RWPE2 (cell line): ENCODE measurements around the gene LAMA5.

Source experiments
- ATAC-seq: fragments of 200-7000 bp; cut with Tn5 transposase; 3 replicates; pipeline ENCODE4 v1.9.1; 2021; ENCODE audit warnings: low read depth
- DNase-seq: peaks from one replicate; pipeline ENCODE4 v3.0.0-alpha.2; 2020; ENCODE audit warnings: low spot score
- H3K27ac ChIP-seq: fragments of 450-650 bp; 2 replicates; pipeline ENCODE4 v1.5.1; 2017; ENCODE audit warnings: mild to moderate bottlenecking; ENCODE audit not compliant: poor library complexity, severe bottlenecking
- H3K27me3 ChIP-seq: fragments of 250-450 bp; sonication (Bioruptor Pico); 2 replicates; pipeline ENCODE4 v1.5.1; 2021; ENCODE audit warnings: mild to moderate bottlenecking, moderate library complexity; ENCODE audit not compliant: insufficient read depth, poor library complexity, severe bottlenecking
- H3K36me3 ChIP-seq: fragments of 250-450 bp; sonication (Bioruptor Pico); 2 replicates; pipeline ENCODE4 v1.5.1; 2020; ENCODE audit warnings: low read depth, mild to moderate bottlenecking, moderate library complexity
- H3K4me1 ChIP-seq: fragments of 250-450 bp; sonication (Bioruptor Pico); 2 replicates; pipeline ENCODE4 v1.5.1; 2021; ENCODE audit warnings: mild to moderate bottlenecking, moderate library complexity; ENCODE audit not compliant: insufficient read depth, poor library complexity, severe bottlenecking
- H3K4me3 ChIP-seq: fragments of 250-450 bp; sonication (Bioruptor Pico); 2 replicates; pipeline ENCODE4 v1.5.1; 2021; ENCODE audit warnings: mild to moderate bottlenecking, moderate library complexity; ENCODE audit not compliant: severe bottlenecking
- H3K9me3 ChIP-seq: fragments of 250-450 bp; sonication (Bioruptor Pico); 2 replicates; pipeline ENCODE4 v1.5.1; 2021; ENCODE audit warnings: mild to moderate bottlenecking, moderate library complexity; ENCODE audit not compliant: severe bottlenecking
- TF ChIP-seq, protein P1 (sequence below): fragments of 450-650 bp; IDR thresholded peaks from one replicate; pipeline ENCODE4 v1.5.1; 2017; ENCODE audit warnings: mild to moderate bottlenecking, moderate library complexity; ENCODE audit not compliant: poor library complexity, severe bottlenecking

Gene LAMA5

GRCh38 chr20:62307226-62308101 is 59.6 kb downstream of the LAMA5 start:
- H3K9me3 ChIP-seq, result no peaks in the 10 kb centered on the region
- peaks cover 28% of the 10 kb centered on the region for H3K4me1 ChIP-seq
- TF ChIP-seq, protein P1, sequence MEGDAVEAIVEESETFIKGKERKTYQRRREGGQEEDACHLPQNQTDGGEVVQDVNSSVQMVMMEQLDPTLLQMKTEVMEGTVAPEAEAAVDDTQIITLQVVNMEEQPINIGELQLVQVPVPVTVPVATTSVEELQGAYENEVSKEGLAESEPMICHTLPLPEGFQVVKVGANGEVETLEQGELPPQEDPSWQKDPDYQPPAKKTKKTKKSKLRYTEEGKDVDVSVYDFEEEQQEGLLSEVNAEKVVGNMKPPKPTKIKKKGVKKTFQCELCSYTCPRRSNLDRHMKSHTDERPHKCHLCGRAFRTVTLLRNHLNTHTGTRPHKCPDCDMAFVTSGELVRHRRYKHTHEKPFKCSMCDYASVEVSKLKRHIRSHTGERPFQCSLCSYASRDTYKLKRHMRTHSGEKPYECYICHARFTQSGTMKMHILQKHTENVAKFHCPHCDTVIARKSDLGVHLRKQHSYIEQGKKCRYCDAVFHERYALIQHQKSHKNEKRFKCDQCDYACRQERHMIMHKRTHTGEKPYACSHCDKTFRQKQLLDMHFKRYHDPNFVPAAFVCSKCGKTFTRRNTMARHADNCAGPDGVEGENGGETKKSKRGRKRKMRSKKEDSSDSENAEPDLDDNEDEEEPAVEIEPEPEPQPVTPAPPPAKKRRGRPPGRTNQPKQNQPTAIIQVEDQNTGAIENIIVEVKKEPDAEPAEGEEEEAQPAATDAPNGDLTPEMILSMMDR, result no peak
- DNase-seq (peak; percentile 88), ATAC-seq (no peak)
- H3K36me3 ChIP-seq, result peaks cover 87% of the 10 kb centered on the region
- no peaks in the 10 kb centered on the region for H3K27me3 ChIP-seq
- H3K4me3 ChIP-seq, result no peak overlapping the region
- H3K27ac ChIP-seq, result peak overlapping the region; percentile 80

GRCh38 chr20:62306414-62307187 is 60.5 kb downstream of the LAMA5 start:
- TF ChIP-seq, protein P1, result no peak
- DNase-seq, result peak; percentile 90
- H3K27me3 ChIP-seq, result no peaks in the 10 kb centered on the region
- 0 out of 3 replicates have a peak, but pooled peaks have one; percentile 0 for ATAC-seq
- peaks cover 79% of the 10 kb centered on the region for H3K36me3 ChIP-seq
- peaks cover 28% of the 10 kb centered on the region for H3K4me1 ChIP-seq
- H3K27ac ChIP-seq, result peak overlapping the region; percentile 80
- H3K4me3 ChIP-seq, result no peak overlapping the region
- H3K9me3 ChIP-seq, result no peaks in the 10 kb centered on the region

GRCh38 chr20:62305765-62306413 is 61.2 kb downstream of the LAMA5 start:
- ATAC-seq (peak; percentile 0; the same call in 1 of the 3 replicates), DNase-seq (peak; percentile 91)
- Histone ChIP-seq H3K4me3 (no peak overlapping the region), H3K9me3 (no peaks in the 10 kb centered on the region), H3K27me3 (no peaks in the 10 kb centered on the region), H3K27ac (peak overlapping the region; percentile 80), H3K36me3 (peaks cover 72% of the 10 kb centered on the region), H3K4me1 (peaks cover 28% of the 10 kb centered on the region)
- TF ChIP-seq, protein P1, result no peak

DNA sequence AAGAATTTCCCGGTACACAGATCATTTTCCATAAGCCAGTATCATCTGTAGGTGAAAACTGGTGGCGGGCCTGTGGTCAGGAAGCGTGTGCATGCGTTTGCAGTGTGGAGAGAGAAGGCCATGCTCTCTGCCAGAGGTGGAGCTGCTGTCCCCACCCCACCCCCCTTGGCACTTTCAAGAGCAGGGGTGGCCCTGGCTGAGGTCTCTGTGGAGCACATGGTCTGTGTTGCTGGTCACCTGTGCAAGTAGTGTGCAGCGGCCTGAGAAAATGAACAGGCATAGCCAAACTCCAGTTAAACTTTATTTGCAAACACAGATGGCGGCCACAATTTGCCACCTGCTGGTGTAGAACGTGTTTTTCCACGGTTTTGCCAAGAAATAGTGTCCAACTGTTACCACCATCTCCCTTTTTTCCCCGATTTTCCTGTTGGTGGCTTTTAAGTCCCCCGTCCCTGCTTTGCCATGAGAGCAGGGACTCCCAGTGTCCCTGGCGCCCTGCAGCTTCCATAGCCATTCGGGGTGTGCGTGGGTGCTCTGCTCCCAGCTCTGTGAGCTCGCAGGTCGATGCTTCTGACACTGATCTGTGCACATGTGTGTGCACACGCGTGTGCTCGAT is 61.9 kb downstream of the LAMA5 start:
- ATAC-seq, result no peak
- Histone ChIP-seq H3K36me3 (peaks cover 65% of the 10 kb centered on the region), H3K27ac (peak overlapping the region; percentile 80), H3K27me3 (no peaks in the 10 kb centered on the region), H3K4me3 (no peak overlapping the region), H3K4me1 (peaks cover 28% of the 10 kb centered on the region), H3K9me3 (no peaks in the 10 kb centered on the region)
- TF ChIP-seq, protein P1, result no peak
- DNase-seq, result peak; percentile 90
